ENCODE results near the gene CAP1. TPM values are rescaled to one million over a fixed set of nuclear protein-coding genes. Genes with fewer than 3 reads are reported as not detected.

Gene CAP1
- total and polyA plus RNA-seq, 3 donors from 2014 or later = 159 to 231 (median 160) TPM

DNA sequence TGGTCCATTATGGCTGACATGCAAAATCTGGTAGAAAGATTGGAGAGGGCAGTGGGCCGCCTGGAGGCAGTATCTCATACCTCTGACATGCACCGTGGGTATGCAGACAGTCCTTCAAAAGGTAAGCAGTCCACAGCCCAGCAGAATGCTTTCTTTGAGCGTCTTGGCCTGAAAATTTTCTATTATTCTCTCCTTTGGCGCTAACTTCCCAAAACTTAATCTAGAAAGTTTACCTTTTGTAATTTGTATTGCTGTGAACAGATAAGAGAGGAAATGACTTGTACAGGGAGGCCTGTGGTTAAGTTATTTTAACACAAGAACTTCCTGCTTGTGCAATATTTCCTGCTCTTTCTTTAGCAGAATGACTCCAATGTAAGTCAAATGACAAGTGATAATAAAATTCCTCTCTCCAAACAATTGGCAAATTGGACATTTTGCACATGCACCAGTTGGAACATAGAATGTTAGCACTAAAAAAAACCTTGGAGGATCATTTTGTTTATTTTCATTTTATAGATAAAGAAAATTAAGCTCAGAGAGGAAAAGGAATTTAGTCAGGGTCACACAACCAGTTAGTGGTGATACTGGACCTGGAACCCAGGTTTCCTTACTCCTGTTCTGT lies 18.9 kb downstream of the CAP1 start:
- H3K4me1 ChIP-seq = peaks cover 51% of the 10 kb centered on the region
- WGBS, 2 donors = 51 to 65% methylated on average over 4 of the region's 4 CpGs

DNA sequence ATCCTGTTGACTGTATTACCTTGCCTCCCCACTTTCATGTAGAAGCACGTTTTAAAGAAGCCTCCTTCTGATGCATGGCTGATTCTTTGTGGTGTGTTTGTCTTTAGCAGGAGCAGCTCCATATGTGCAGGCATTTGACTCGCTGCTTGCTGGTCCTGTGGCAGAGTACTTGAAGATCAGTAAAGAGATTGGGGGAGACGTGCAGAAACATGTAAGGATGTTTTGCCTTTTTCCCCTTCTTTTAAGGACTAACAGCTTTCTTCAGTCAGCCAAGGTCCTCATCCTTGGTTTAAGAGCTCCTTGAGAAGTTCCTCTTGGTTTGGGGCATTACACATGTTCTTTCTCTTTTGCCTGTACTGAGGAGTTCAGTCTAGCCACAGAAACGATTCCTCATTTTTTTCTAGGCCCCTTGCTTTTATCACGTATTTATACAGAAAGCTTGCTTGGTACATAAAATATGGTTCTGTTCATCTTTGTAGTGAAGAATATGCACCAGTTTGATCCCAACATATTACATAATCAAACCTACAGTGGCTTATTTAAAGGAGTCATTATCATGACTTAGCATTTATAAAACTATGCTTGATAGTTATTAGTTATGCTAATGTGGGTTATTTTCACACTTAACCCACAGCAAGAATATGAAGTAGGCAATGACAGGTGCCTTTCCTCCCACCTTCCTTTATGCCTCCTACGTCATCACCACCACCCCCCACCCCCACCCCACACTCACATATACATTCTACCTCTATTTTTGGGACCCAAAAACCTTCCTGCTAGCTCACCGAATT lies 19.6 kb downstream of the CAP1 start:
- peak overlapping the region; percentile 18 to 49 for H3K27ac ChIP-seq
- H3K4me3 ChIP-seq = no peak overlapping the region
- DNase-seq = no peak
- WGBS, 2 donors = 60% methylated on average over 7 of the region's 7 CpGs
- no peaks in the 10 kb centered on the region for H3K9me3 ChIP-seq
- no peaks in the 10 kb centered on the region for H3K36me3 ChIP-seq (ENCODE audit: low read depth, missing control alignments)
- H3K27me3 ChIP-seq = no peaks in the 10 kb centered on the region
- intact Hi-C loops (cut with DNase I; ENCODE audit: low total_unique reads) = no loop called here
- peaks cover 46% of the 10 kb centered on the region for H3K4me1 ChIP-seq
- TF ChIP-seq, protein P1, sequence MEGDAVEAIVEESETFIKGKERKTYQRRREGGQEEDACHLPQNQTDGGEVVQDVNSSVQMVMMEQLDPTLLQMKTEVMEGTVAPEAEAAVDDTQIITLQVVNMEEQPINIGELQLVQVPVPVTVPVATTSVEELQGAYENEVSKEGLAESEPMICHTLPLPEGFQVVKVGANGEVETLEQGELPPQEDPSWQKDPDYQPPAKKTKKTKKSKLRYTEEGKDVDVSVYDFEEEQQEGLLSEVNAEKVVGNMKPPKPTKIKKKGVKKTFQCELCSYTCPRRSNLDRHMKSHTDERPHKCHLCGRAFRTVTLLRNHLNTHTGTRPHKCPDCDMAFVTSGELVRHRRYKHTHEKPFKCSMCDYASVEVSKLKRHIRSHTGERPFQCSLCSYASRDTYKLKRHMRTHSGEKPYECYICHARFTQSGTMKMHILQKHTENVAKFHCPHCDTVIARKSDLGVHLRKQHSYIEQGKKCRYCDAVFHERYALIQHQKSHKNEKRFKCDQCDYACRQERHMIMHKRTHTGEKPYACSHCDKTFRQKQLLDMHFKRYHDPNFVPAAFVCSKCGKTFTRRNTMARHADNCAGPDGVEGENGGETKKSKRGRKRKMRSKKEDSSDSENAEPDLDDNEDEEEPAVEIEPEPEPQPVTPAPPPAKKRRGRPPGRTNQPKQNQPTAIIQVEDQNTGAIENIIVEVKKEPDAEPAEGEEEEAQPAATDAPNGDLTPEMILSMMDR (IDR thresholded peaks at IDR 0.05) = no peak
- TF ChIP-seq POLR2A (IDR thresholded peaks at IDR 0.05) = no peak

More for the DNA sequence above, 18.9 kb downstream of the CAP1 start:
- no peaks in the 10 kb centered on the region for H3K9me3 ChIP-seq
- no peaks in the 10 kb centered on the region for H3K36me3 ChIP-seq (ENCODE audit: low read depth, missing control alignments)
- TF ChIP-seq POLR2A (IDR thresholded peaks at IDR 0.05) = no peak
- no peak for DNase-seq
- H3K4me3 ChIP-seq = no peak overlapping the region
- intact Hi-C loops (cut with DNase I; ENCODE audit: low total_unique reads) = no loop called here
- no peaks in the 10 kb centered on the region for H3K27me3 ChIP-seq
- peak overlapping the region; percentile 18 to 49 for H3K27ac ChIP-seq

DNA sequence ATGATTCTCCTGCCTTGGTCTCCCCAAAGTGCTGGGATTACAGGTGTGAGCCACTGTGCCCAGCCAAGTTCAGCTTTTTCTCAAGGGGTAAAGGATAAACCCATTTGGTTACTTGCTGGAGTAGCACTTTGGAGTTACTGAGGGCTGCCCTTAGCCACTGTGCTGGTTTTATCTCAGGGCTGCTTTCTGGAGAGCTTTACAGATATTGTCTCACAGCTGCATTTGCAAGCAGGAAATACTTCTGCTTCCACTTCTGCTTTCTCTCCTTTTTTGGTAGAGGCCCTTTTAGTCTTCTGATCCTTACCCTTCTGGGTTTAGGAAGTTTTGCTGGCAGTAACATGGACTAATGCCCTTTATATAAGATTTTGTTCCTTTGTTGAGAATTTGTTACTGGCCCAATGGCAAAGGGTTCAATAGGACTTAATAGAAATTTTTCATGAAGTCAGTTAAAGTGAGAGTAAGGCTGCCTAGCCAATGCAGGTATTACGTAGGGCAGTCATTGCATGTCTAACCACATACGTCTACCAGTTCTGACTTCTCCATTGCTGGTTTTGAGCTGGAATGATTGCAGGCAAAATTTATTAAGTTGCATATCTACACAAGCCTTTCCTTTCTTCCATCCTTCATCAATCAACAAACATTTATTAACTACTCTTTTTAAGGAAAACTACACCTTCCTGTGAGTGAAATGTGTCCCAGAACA lies 24.4 kb downstream of the CAP1 start:
- Histone ChIP-seq H3K4me3 (no peak overlapping the region), H3K27me3 (no peaks in the 10 kb centered on the region), H3K4me1 (peaks cover 6% of the 10 kb centered on the region), H3K27ac (no peak overlapping the region), H3K36me3 (ENCODE audit: low read depth, missing control alignments) (no peaks in the 10 kb centered on the region), H3K9me3 (no peaks in the 10 kb centered on the region)
- 77 to 87% methylated on average over 2 of the region's 2 CpGs for WGBS, 2 donors
- TF ChIP-seq, protein P1 (IDR thresholded peaks at IDR 0.05) = no peak
- TF ChIP-seq POLR2A (IDR thresholded peaks at IDR 0.05) = no peak
- intact Hi-C loops (cut with DNase I; ENCODE audit: low total_unique reads) = no loop called here
- DNase-seq = no peak

DNA sequence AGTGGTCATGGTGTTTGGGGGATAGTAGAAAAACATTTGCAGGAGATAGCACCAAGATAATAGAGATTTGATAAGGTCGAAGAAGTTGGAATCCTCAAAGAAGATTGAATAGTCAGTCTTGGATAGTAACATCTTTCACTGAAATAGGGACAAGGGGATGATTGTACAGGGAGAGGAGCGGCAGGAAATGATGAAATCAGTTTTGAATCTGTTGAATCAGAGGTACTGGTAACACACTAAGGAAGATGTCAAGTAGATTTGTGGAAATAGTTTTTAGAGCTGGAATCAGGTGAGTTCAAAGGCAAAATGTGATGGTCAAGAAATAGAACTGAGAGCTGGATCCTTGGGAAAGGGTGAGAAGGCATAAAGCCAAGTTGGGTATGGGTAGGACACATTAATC lies 26.5 kb downstream of the CAP1 start:
- H3K9me3 ChIP-seq = no peaks in the 10 kb centered on the region
- 84% methylated on average over 2 of the region's 2 CpGs for WGBS, 2 donors
- no peak for DNase-seq
- H3K4me3 ChIP-seq = no peak overlapping the region
- H3K27me3 ChIP-seq = no peaks in the 10 kb centered on the region
- TF ChIP-seq POLR2A (IDR thresholded peaks at IDR 0.05) = no peak
- TF ChIP-seq, protein P1 (IDR thresholded peaks at IDR 0.05) = no peak
- H3K36me3 ChIP-seq (ENCODE audit: low read depth, missing control alignments) = no peaks in the 10 kb centered on the region
- H3K4me1 ChIP-seq = no peaks in the 10 kb centered on the region
- intact Hi-C loops (cut with DNase I; ENCODE audit: low total_unique reads) = no loop called here
- H3K27ac ChIP-seq = no peak overlapping the region

DNA sequence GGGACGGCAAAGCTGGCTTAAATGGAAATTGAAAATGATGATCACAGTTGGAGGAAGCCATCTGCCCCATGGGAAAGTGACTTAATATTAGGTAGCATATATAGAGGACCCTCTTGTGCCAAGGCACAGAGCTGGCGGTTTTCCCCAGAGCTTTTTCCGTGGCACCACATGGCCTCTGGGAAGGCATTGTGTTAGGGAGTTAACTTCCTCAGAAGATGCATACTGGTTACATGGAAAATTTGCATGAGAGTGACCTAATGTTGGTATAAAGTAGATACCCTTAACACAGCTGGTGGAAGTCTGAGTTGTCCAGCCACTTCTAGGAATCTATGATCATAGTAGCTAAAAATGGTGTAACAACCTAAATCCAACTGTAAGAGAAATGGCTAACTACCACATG lies 27.3 kb downstream of the CAP1 start:
- Histone ChIP-seq H3K9me3 (no peaks in the 10 kb centered on the region), H3K4me3 (no peak overlapping the region), H3K27me3 (no peaks in the 10 kb centered on the region), H3K4me1 (no peaks in the 10 kb centered on the region), H3K27ac (no peak overlapping the region), H3K36me3 (ENCODE audit: low read depth, missing control alignments) (no peaks in the 10 kb centered on the region)
- intact Hi-C loops (cut with DNase I; ENCODE audit: low total_unique reads) = no loop called here
- WGBS, 2 donors = 80 to 87% methylated on average over 3 of the region's 3 CpGs
- TF ChIP-seq POLR2A (IDR thresholded peaks at IDR 0.05) = no peak
- TF ChIP-seq, protein P1 (IDR thresholded peaks at IDR 0.05) = no peak
- no peak for DNase-seq

All from testis (tissue), 3 donors.